ENCODE data around the gene RDX. TPM values are rescaled to one million over a fixed set of nuclear protein-coding genes. Genes with fewer than 3 reads are reported as not detected.

The RDX gene
- total and polyA plus RNA-seq, 2 of the 4 experiments (the other 2 are of a cell fraction), result 61.1 to 72.4 TPM

DNA sequence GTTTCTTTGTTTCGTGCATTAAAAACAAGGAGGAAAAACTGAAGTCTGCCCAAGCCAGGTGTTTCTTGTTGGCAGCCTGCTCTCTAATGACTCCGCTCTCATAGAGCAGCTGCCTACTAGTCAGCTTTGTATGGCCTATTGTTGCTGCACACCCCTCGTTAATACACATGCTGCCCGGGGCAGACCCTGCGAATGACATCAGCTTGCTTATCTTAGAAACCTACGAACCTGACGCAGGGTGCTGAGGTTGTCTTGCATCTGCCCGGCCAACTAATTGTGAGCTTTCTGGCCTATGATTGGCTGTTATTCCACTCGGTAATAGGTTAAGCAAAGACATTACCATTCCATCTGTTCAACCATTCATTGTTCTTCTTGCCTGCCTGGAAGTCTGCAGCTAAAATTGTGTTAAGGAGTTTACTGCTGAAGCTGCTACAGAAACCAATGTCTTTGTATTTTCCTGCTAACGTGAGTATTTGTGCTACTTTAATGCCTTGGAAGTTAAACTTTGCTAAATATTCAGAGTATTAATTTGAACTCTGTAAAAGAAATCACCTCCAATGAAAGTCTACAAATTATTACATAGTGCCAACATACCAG is 165.7 kb downstream of the RDX start:
- intact Hi-C loops (cut with micrococcal nuclease), result no loop called here
- in situ Hi-C loops (cut with MboI; ENCODE audit: low sequenced_read_pairs), result no loop called here
- Histone ChIP-seq H3K14ac (replicated peaks; ENCODE audit: low read depth, low read length) (no peak overlapping the region), H3K4me2 (ENCODE audit: low read depth, low read length) (no peak overlapping the region), H3K27ac (ENCODE audit: insufficient read depth, low read length) (no peak overlapping the region), H2AK9ac (replicated peaks; ENCODE audit: low read depth, low read length, poor library complexity) (no peak overlapping the region), H2BK15ac (ENCODE audit: low read depth, low read length) (no peak overlapping the region), H2AK5ac (ENCODE audit: low read depth, low read length) (no peak overlapping the region), H4K20me1 (ENCODE audit: insufficient read depth, low read length) (peaks cover 4% of the 10 kb centered on the region; the same call in 1 of the 2 replicates), H4K8ac (ENCODE audit: low read depth in 2 of 2, low read length in 2 of 2) (peak overlapping the region in 1 of 2 experiments; percentile 40; a peak in 2 of 4 replicates), H3K9ac (ENCODE audit: low read depth, low read length) (no peak overlapping the region), H2AFZ (replicated peaks; ENCODE audit: low read length, poor library complexity) (peak overlapping the region; percentile 60), H2BK5ac (ENCODE audit: low read depth, low read length, poor library complexity, severe bottlenecking) (no peak overlapping the region), H2BK20ac (ENCODE audit: low read depth, low read length) (no peak overlapping the region), H2BK120ac (ENCODE audit: low read depth, low read length) (no peak overlapping the region), H3K4me3 (ENCODE audit: insufficient read depth, low read depth, low read length) (no peak overlapping the region), H3K9me1 (ENCODE audit: insufficient read depth, low read length) (peaks cover 3% of the 10 kb centered on the region; the same call in 1 of the 2 replicates), H3K36me3 (ENCODE audit: control insufficient read depth, insufficient read depth, low read length) (no peaks in the 10 kb centered on the region), H4K91ac (ENCODE audit: insufficient read depth, low read depth, low read length) (no peak overlapping the region), H3K56ac (ENCODE audit: extremely low read depth, insufficient read depth, low read length) (no peak overlapping the region), H3K23ac (ENCODE audit: low read depth, low read length) (peak overlapping the region; percentile 67), H4K5ac (ENCODE audit: low read depth, low read length) (no peak overlapping the region), H3K9me3 (ENCODE audit: control insufficient read depth, insufficient read depth, low read length) (no peaks in the 10 kb centered on the region), H3K4me1 (ENCODE audit: control insufficient read depth, insufficient read depth, low read length) (peaks cover 1% of the 10 kb centered on the region), H3K27me3 (ENCODE audit: control insufficient read depth, insufficient read depth, low read length) (no peaks in the 10 kb centered on the region), H3K79me1 (ENCODE audit: low read depth in 1 of 2, low read length in 2 of 2) (peaks cover 24 to 41% of the 10 kb centered on the region in 2 experiments), H3K18ac (ENCODE audit: low read depth, low read length) (no peak overlapping the region), H3K4ac (ENCODE audit: low read depth, low read length) (no peak overlapping the region)
- WGBS, 2 experiments (ENCODE audit: extremely low coverage in 2 of 2, insufficient read length in 1 of 2), result 73% methylated on average over 1 of the region's 10 CpGs; no CpG with 5 or more reads in 1 of the 2 experiments
- BruUV-seq (replicated peaks), result no TSS peak
- TF ChIP-seq FOS (IDR thresholded peaks at IDR 0.05; ENCODE audit: low read depth, low read length) (no peak), SMC3 (IDR thresholded peaks at IDR 0.05; ENCODE audit: low read depth, low read length) (no peak), CEBPB (IDR thresholded peaks at IDR 0.05; ENCODE audit: low read depth, low read length) (no peak), NFE2L2 (IDR thresholded peaks at IDR 0.05; ENCODE audit: low read depth, low read length) (no peak), MAZ (IDR thresholded peaks at IDR 0.05; ENCODE audit: borderline replicate concordance, low read depth, low read length) (no peak), POLR2A (IDR thresholded peaks at IDR 0.05; ENCODE audit: low read depth, low read length) (no peak), RAD21 (IDR thresholded peaks at IDR 0.05; ENCODE audit: low read length) (no peak), RFX5 (IDR thresholded peaks at IDR 0.05; ENCODE audit: low read depth, low read length) (no peak), BHLHE40 (IDR thresholded peaks at IDR 0.05; ENCODE audit: low read depth, low read length) (no peak), CHD1 (IDR thresholded peaks at IDR 0.05; ENCODE audit: low read depth, low read length) (no peak), MXI1 (IDR thresholded peaks at IDR 0.05; ENCODE audit: borderline replicate concordance, low read depth, low read length) (no peak), MAFK (IDR thresholded peaks at IDR 0.05; ENCODE audit: low read depth, low read length) (no peak), RCOR1 (IDR thresholded peaks at IDR 0.05; ENCODE audit: insufficient replicate concordance, low read length) (no peak)
- TF ChIP-seq, protein P1, sequence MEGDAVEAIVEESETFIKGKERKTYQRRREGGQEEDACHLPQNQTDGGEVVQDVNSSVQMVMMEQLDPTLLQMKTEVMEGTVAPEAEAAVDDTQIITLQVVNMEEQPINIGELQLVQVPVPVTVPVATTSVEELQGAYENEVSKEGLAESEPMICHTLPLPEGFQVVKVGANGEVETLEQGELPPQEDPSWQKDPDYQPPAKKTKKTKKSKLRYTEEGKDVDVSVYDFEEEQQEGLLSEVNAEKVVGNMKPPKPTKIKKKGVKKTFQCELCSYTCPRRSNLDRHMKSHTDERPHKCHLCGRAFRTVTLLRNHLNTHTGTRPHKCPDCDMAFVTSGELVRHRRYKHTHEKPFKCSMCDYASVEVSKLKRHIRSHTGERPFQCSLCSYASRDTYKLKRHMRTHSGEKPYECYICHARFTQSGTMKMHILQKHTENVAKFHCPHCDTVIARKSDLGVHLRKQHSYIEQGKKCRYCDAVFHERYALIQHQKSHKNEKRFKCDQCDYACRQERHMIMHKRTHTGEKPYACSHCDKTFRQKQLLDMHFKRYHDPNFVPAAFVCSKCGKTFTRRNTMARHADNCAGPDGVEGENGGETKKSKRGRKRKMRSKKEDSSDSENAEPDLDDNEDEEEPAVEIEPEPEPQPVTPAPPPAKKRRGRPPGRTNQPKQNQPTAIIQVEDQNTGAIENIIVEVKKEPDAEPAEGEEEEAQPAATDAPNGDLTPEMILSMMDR (conservative IDR thresholded peaks at IDR 0.05; ENCODE audit: low read depth, low read length), result no peak
- TF ChIP-seq, protein P2, sequence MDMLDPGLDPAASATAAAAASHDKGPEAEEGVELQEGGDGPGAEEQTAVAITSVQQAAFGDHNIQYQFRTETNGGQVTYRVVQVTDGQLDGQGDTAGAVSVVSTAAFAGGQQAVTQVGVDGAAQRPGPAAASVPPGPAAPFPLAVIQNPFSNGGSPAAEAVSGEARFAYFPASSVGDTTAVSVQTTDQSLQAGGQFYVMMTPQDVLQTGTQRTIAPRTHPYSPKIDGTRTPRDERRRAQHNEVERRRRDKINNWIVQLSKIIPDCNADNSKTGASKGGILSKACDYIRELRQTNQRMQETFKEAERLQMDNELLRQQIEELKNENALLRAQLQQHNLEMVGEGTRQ (IDR thresholded peaks at IDR 0.05; ENCODE audit: low read depth, low read length), result no peak
- TF ChIP-seq, protein P3, sequence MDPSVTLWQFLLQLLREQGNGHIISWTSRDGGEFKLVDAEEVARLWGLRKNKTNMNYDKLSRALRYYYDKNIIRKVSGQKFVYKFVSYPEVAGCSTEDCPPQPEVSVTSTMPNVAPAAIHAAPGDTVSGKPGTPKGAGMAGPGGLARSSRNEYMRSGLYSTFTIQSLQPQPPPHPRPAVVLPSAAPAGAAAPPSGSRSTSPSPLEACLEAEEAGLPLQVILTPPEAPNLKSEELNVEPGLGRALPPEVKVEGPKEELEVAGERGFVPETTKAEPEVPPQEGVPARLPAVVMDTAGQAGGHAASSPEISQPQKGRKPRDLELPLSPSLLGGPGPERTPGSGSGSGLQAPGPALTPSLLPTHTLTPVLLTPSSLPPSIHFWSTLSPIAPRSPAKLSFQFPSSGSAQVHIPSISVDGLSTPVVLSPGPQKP (IDR thresholded peaks at IDR 0.05; ENCODE audit: borderline replicate concordance, low read depth, low read length), result no peak
- DNase-seq (peak; percentile 67), ATAC-seq (ENCODE audit: low read depth) (no peak)
- CTCF ChIA-PET, result no interaction called here
- dilution Hi-C loops (cut with HindIII; ENCODE audit: low sequenced_read_pairs, unreplicated experiment), result no loop called here
- POLR2A ChIA-PET (ENCODE audit: unreplicated experiment), result no interaction called here
